ENCODE data around the gene TPRX2. TPM values are rescaled to one million over a fixed set of nuclear protein-coding genes. Genes with fewer than 3 reads are reported as not detected.

Gene TPRX2
- total and polyA plus RNA-seq, 2 experiments from 2014 or later, result not detected

DNA sequence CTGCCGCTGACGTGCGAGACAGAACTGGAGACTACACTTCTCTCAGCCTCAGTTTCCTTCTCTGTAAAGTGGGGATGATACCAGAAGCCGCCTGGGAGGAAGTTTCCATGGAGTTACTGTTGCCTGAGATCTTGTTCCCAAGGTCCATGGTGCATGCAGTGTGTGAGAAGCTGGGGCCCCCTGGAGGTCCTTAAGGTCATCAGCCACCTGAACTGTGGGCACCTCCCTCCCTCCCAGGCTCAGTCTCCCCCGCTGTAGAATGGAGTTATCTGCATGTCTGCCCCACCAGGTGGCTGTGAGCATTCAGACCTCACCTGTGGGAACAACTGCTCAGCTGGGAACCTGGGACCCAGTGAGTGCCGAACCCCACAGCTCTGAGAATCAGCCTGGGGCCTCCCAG, 34.6 kb upstream of the TPRX2 start:
- ATAC-seq (peak; percentile 47), DNase-seq (ENCODE audit: low spot score) (peak; percentile 54)
- no peaks in the 10 kb centered on the region for H4K20me1 ChIP-seq (replicated peaks; ENCODE audit: insufficient read depth)
- no peaks in the 10 kb centered on the region for H3K27me3 ChIP-seq (ENCODE audit: insufficient read depth)
- Mint-ChIP-seq H3K27ac (no peak overlapping the region), H3K4me3 (no peak overlapping the region), H3K36me3 (ENCODE audit: low read depth) (no peaks in the 10 kb centered on the region; the same call in 2 of the 3 replicates), H3K9me3 (no peaks in the 10 kb centered on the region; the same call in 1 of the 3 replicates), H3K4me1 (peaks cover 34% of the 10 kb centered on the region), H3K27me3 (ENCODE audit: insufficient read depth, low read depth, poor library complexity) (peaks cover 17% of the 10 kb centered on the region)
- TF ChIP-seq NANOG (IDR thresholded peaks at IDR 0.05; ENCODE audit: borderline replicate concordance), result no peak
- TF ChIP-seq, protein P1, sequence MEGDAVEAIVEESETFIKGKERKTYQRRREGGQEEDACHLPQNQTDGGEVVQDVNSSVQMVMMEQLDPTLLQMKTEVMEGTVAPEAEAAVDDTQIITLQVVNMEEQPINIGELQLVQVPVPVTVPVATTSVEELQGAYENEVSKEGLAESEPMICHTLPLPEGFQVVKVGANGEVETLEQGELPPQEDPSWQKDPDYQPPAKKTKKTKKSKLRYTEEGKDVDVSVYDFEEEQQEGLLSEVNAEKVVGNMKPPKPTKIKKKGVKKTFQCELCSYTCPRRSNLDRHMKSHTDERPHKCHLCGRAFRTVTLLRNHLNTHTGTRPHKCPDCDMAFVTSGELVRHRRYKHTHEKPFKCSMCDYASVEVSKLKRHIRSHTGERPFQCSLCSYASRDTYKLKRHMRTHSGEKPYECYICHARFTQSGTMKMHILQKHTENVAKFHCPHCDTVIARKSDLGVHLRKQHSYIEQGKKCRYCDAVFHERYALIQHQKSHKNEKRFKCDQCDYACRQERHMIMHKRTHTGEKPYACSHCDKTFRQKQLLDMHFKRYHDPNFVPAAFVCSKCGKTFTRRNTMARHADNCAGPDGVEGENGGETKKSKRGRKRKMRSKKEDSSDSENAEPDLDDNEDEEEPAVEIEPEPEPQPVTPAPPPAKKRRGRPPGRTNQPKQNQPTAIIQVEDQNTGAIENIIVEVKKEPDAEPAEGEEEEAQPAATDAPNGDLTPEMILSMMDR (conservative IDR thresholded peaks at IDR 0.05; ENCODE audit: low read depth in 2 of 2), result peak; percentile 22 to 63; a peak in 3 of 4 replicates
- H3K4me3 ChIP-seq, result no peak overlapping the region
- no peaks in the 10 kb centered on the region for H3F3A ChIP-seq (replicated peaks; ENCODE audit: low read depth)
- H2AFZ ChIP-seq, result no peak overlapping the region
- no peak overlapping the region for H3K27ac ChIP-seq (ENCODE audit: low read depth)
- H3K4me1 ChIP-seq (ENCODE audit: insufficient read depth), result peaks cover 10% of the 10 kb centered on the region
- H3K79me2 ChIP-seq (replicated peaks; ENCODE audit: insufficient read depth), result no peaks in the 10 kb centered on the region
- H3K9me2 ChIP-seq (ENCODE audit: insufficient read depth), result no peaks in the 10 kb centered on the region
- H3K4me2 ChIP-seq, result no peak overlapping the region
- H3K36me3 ChIP-seq (ENCODE audit: insufficient read depth), result no peaks in the 10 kb centered on the region

DNA sequence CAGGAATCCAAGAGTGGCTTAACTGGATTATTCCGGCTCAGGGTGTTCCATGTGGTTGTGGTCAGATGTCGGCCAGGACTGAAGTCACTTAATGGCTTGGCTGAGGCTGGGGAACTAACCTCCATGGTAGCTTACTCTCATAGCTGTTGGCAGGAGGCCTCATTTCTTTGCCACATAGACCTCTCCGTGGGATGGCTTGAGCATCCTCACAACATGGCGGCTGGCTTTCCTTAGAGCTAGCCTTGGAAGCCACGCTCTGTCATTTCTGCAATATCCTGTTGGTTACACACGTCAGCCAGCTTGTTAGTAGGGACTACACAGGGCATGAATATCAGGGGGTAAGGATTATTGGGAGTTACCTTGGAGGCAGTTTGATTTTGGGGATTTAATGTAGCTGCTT, 32.2 kb upstream of the TPRX2 start:
- no peaks in the 10 kb centered on the region for H3K27me3 ChIP-seq (ENCODE audit: insufficient read depth)
- no peak overlapping the region for H3K4me2 ChIP-seq
- H3K4me3 ChIP-seq, result no peak overlapping the region
- 0 out of 2 replicates have a peak, but pooled peaks cover 2% of the 10 kb centered on the region for H3F3A ChIP-seq (replicated peaks; ENCODE audit: low read depth)
- DNase-seq (ENCODE audit: low spot score) (no peak), ATAC-seq (no peak)
- H3K9me2 ChIP-seq (ENCODE audit: insufficient read depth), result no peaks in the 10 kb centered on the region
- Mint-ChIP-seq H3K4me1 (peaks cover 14% of the 10 kb centered on the region), H3K4me3 (no peak overlapping the region), H3K27me3 (ENCODE audit: insufficient read depth, low read depth, poor library complexity) (peaks cover 7% of the 10 kb centered on the region), H3K9me3 (no peaks in the 10 kb centered on the region; the same call in 2 of the 3 replicates), H3K27ac (no peak overlapping the region), H3K36me3 (ENCODE audit: low read depth) (no peaks in the 10 kb centered on the region)
- H4K20me1 ChIP-seq (replicated peaks; ENCODE audit: insufficient read depth), result no peaks in the 10 kb centered on the region
- no peaks in the 10 kb centered on the region for H3K79me2 ChIP-seq (replicated peaks; ENCODE audit: insufficient read depth)
- H3K27ac ChIP-seq (ENCODE audit: low read depth), result no peak overlapping the region
- H3K4me1 ChIP-seq (ENCODE audit: insufficient read depth), result no peaks in the 10 kb centered on the region; the same call in 1 of the 2 replicates
- no peak for TF ChIP-seq ZNF114 (CRISPR knock-in tag; IDR thresholded peaks at IDR 0.05)
- TF ChIP-seq POLR2AphosphoS5 (IDR thresholded peaks at IDR 0.05; ENCODE audit: low read depth), result no peak
- no peak for TF ChIP-seq EZH2 (IDR thresholded peaks at IDR 0.05; ENCODE audit: low read depth, unreplicated experiment)
- TF ChIP-seq, protein P1 (conservative IDR thresholded peaks at IDR 0.05; ENCODE audit: low read depth in 2 of 2), result no peak
- no peak for TF ChIP-seq STAT1 (IDR thresholded peaks at IDR 0.05; ENCODE audit: unreplicated experiment)
- no peak for TF ChIP-seq CREB1 (CRISPR knock-in tag; IDR thresholded peaks at IDR 0.05; ENCODE audit: low read depth)
- H2AFZ ChIP-seq, result no peak overlapping the region
- no peaks in the 10 kb centered on the region for H3K36me3 ChIP-seq (ENCODE audit: insufficient read depth)

Measured in GM23338 (cell line).